ENCODE measurements around the gene ATP6V0A1.

Gene ATP6V0A1

DNA sequence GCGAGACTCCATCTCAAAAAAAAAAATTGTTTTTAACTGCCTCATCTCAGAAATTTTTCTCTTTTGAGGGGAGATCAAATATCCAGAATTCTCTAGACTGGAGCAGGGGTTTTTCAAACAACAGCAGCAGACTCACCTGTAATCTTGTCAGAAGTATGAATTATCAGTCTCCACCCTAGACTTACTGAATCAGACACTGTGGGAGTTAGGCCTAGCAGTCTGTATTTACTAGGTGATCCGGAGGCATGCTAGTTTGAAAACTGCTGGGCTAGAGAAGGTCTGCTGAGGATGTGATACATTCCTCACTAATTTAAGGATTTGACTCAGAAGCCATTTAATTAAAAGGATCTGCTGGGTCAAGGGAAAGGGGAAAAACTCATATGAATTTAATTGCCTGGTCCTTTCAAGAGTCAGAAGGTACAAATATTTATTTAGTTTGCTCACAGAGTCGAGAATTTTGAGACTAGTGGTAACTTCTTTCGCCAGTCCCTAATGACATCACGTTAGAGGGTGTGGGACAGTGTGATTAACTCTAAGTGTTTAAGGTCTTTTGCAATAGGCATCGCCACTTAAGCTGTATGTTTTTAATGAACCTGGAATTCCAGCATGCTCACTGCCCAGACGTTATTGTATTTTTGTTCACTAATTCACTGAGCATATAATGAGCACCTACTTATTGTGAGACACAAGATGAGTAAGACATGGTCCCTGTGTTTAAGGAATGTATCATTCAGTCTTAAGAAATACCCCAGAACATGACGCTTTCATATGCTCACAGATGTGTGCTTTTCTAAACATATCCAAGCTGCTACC is 14.2 kb downstream of the ATP6V0A1 start:
- Histone ChIP-seq H3F3A (ENCODE audit: low read depth) (no peaks in the 10 kb centered on the region), H3K79me2 (ENCODE audit: insufficient read depth, low read length) (no peaks in the 10 kb centered on the region), H3K36me3 (ENCODE audit: insufficient read depth, low read length) (peaks cover 4% of the 10 kb centered on the region; the same call in 1 of the 2 replicates), H3K9ac (ENCODE audit: low read depth, low read length, poor library complexity, severe bottlenecking) (no peak overlapping the region), H3K4me1 (ENCODE audit: insufficient read depth, low read length, poor library complexity, severe bottlenecking) (peaks cover 15% of the 10 kb centered on the region), H3K9me2 (replicated peaks; ENCODE audit: low read depth, low read length) (no peaks in the 10 kb centered on the region), H3K27me3 (ENCODE audit: insufficient read depth, low read length, poor library complexity, severe bottlenecking) (no peaks in the 10 kb centered on the region), H2AFZ (ENCODE audit: low read length) (no peak overlapping the region), H4K20me1 (ENCODE audit: insufficient read depth, low read length, poor library complexity, severe bottlenecking) (no peaks in the 10 kb centered on the region), H3K9me3 (ENCODE audit: insufficient read depth, low read depth, low read length) (no peaks in the 10 kb centered on the region), H3K4me2 (ENCODE audit: low read depth, low read length, poor library complexity, severe bottlenecking) (no peak overlapping the region), H3K4me3 (ENCODE audit: low read length, poor library complexity, severe bottlenecking) (no peak overlapping the region)
- TF ChIP-seq EZH2phosphoT487 (IDR thresholded peaks at IDR 0.05; ENCODE audit: borderline replicate concordance) = no peak
- TF ChIP-seq, protein P1, sequence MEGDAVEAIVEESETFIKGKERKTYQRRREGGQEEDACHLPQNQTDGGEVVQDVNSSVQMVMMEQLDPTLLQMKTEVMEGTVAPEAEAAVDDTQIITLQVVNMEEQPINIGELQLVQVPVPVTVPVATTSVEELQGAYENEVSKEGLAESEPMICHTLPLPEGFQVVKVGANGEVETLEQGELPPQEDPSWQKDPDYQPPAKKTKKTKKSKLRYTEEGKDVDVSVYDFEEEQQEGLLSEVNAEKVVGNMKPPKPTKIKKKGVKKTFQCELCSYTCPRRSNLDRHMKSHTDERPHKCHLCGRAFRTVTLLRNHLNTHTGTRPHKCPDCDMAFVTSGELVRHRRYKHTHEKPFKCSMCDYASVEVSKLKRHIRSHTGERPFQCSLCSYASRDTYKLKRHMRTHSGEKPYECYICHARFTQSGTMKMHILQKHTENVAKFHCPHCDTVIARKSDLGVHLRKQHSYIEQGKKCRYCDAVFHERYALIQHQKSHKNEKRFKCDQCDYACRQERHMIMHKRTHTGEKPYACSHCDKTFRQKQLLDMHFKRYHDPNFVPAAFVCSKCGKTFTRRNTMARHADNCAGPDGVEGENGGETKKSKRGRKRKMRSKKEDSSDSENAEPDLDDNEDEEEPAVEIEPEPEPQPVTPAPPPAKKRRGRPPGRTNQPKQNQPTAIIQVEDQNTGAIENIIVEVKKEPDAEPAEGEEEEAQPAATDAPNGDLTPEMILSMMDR (conservative IDR thresholded peaks at IDR 0.05; ENCODE audit: low read length) = no peak

DNA sequence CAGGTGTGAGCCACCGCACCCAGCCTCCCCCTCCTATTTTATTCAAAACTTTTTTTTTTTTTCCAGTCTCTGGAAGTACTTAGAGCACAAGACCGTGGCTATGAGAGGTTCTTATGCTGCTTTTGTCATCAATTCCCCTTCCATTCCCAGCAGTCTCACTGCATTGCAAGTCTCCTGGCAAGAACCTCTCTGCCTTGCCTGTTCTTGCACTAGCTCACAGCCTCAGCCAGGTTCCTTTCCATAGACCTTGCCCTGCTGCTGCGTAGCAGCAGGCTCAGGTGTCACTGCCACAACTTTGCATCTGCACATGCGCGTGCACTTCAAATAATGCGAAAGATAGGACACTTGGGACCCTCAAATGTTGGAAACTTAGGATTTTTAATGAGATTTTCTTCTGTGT is 15.6 kb downstream of the ATP6V0A1 start:
- TF ChIP-seq, protein P1 (conservative IDR thresholded peaks at IDR 0.05; ENCODE audit: low read length) = no peak
- TF ChIP-seq EZH2phosphoT487 (IDR thresholded peaks at IDR 0.05; ENCODE audit: borderline replicate concordance) = no peak
- no peaks in the 10 kb centered on the region for H3K27me3 ChIP-seq (ENCODE audit: insufficient read depth, low read length, poor library complexity, severe bottlenecking)
- H3K79me2 ChIP-seq (ENCODE audit: insufficient read depth, low read length) = no peaks in the 10 kb centered on the region
- H3K4me3 ChIP-seq (ENCODE audit: low read length, poor library complexity, severe bottlenecking) = no peak overlapping the region
- H3K9ac ChIP-seq (ENCODE audit: low read depth, low read length, poor library complexity, severe bottlenecking) = no peak overlapping the region
- H4K20me1 ChIP-seq (ENCODE audit: insufficient read depth, low read length, poor library complexity, severe bottlenecking) = no peaks in the 10 kb centered on the region
- H3K4me2 ChIP-seq (ENCODE audit: low read depth, low read length, poor library complexity, severe bottlenecking) = no peak overlapping the region
- no peaks in the 10 kb centered on the region for H3F3A ChIP-seq (ENCODE audit: low read depth)
- peaks cover 4% of the 10 kb centered on the region; the same call in 1 of the 2 replicates for H3K36me3 ChIP-seq (ENCODE audit: insufficient read depth, low read length)
- peaks cover 15% of the 10 kb centered on the region for H3K4me1 ChIP-seq (ENCODE audit: insufficient read depth, low read length, poor library complexity, severe bottlenecking)
- no peak overlapping the region for H2AFZ ChIP-seq (ENCODE audit: low read length)
- H3K9me3 ChIP-seq (ENCODE audit: insufficient read depth, low read depth, low read length) = no peaks in the 10 kb centered on the region
- no peaks in the 10 kb centered on the region for H3K9me2 ChIP-seq (replicated peaks; ENCODE audit: low read depth, low read length)

DNA sequence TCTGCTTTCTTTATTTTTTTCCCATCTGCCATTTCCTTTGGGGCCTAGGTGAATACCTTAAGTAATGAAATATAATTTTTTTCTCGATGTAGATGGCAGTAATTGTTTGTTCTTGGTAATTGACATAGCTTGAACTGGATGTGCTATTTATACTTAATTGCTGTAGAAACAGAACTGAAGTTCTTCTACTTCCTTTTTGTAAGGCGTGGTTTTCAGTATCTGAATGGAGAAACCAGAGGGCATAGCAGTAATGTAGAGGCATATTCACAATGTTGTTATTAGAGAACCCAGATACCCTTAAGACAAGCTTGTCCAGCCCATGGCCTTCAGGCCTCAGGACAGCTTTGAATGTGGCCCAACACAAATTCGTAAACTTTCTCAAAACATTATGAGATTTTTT is 16.4 kb downstream of the ATP6V0A1 start:
- no peak for TF ChIP-seq EZH2phosphoT487 (IDR thresholded peaks at IDR 0.05; ENCODE audit: borderline replicate concordance)
- TF ChIP-seq, protein P1 (conservative IDR thresholded peaks at IDR 0.05; ENCODE audit: low read length) = no peak
- Histone ChIP-seq H3K9me2 (replicated peaks; ENCODE audit: low read depth, low read length) (no peaks in the 10 kb centered on the region), H3K79me2 (ENCODE audit: insufficient read depth, low read length) (no peaks in the 10 kb centered on the region), H2AFZ (ENCODE audit: low read length) (no peak overlapping the region), H4K20me1 (ENCODE audit: insufficient read depth, low read length, poor library complexity, severe bottlenecking) (no peaks in the 10 kb centered on the region), H3K27me3 (ENCODE audit: insufficient read depth, low read length, poor library complexity, severe bottlenecking) (no peaks in the 10 kb centered on the region), H3K4me1 (ENCODE audit: insufficient read depth, low read length, poor library complexity, severe bottlenecking) (peaks cover 15% of the 10 kb centered on the region), H3K4me2 (ENCODE audit: low read depth, low read length, poor library complexity, severe bottlenecking) (peak overlapping the region; percentile 1), H3F3A (ENCODE audit: low read depth) (no peaks in the 10 kb centered on the region), H3K9me3 (ENCODE audit: insufficient read depth, low read depth, low read length) (no peaks in the 10 kb centered on the region), H3K9ac (ENCODE audit: low read depth, low read length, poor library complexity, severe bottlenecking) (no peak overlapping the region), H3K36me3 (ENCODE audit: insufficient read depth, low read length) (peaks cover 4% of the 10 kb centered on the region; the same call in 1 of the 2 replicates), H3K4me3 (ENCODE audit: low read length, poor library complexity, severe bottlenecking) (no peak overlapping the region)
